Neural cell (in vitro differentiated cells): ENCODE results near the gene ABCC11. TPM values are rescaled to one million over a fixed set of nuclear protein-coding genes. Genes with fewer than 3 reads are reported as not detected.

Experiments used
- H2AFZ ChIP-seq: fragments of 200-600, 300-800 bp; sonication (generic), shearing (Covaris generic); 2 replicates; pipeline ENCODE4 v1.6.0; 2014; ENCODE audit warnings: low read depth, mild to moderate bottlenecking, antibody characterized with exemption, low read length, moderate library complexity
- H3F3A ChIP-seq: fragments of 200-600 bp; shearing (Covaris generic); 2 replicates; pipeline ENCODE4 v1.6.1; 2016; ENCODE audit warnings: mild to moderate bottlenecking, moderate library complexity, mixed read lengths, antibody characterized with exemption, low read length; ENCODE audit not compliant: insufficient read depth, poor library complexity, severe bottlenecking
- H3K27ac ChIP-seq: fragments of 200-600, 300-800 bp; sonication (generic), shearing (Covaris generic); 2 replicates; pipeline ENCODE4 v1.5.1; 2014; ENCODE audit warnings: mild to moderate bottlenecking, low read length, moderate library complexity
- H3K27me3 ChIP-seq: fragments of 300-800, 200-600 bp; sonication (generic), shearing (Covaris generic); 2 replicates; pipeline ENCODE4 v1.6.0; 2014; ENCODE audit warnings: mild to moderate bottlenecking, low read depth, low read length, moderate library complexity; ENCODE audit not compliant: insufficient read depth
- H3K36me3 ChIP-seq: fragments of 300-800, 200-600 bp; sonication (generic), shearing (Covaris generic); 2 replicates; pipeline ENCODE4 v1.5.1; 2014; ENCODE audit warnings: mild to moderate bottlenecking, antibody characterized with exemption, low read length, moderate library complexity; ENCODE audit not compliant: insufficient read depth
- H3K4me2 ChIP-seq: fragments of 300-800, 200-600 bp; sonication (generic), shearing (Covaris generic); 2 replicates; pipeline ENCODE4 v1.6.0; 2014; ENCODE audit warnings: mild to moderate bottlenecking, low read length
- H3K4me3 ChIP-seq: fragments of 300-800, 200-600 bp; sonication (generic), shearing (Covaris generic); 2 replicates; pipeline ENCODE4 v1.5.1; 2014; ENCODE audit warnings: mild to moderate bottlenecking, low read length, moderate library complexity
- H3K79me2 ChIP-seq: fragments of 200-600 bp; shearing (Covaris generic); replicated peaks from 2 replicates; pipeline ENCODE4 v1.6.0; 2014; ENCODE audit warnings: mild to moderate bottlenecking, low read length, moderate library complexity; ENCODE audit not compliant: insufficient read depth
- H3K9ac ChIP-seq: fragments of 300-800, 200-600 bp; sonication (generic), shearing (Covaris generic); 2 replicates; pipeline ENCODE4 v1.6.1; 2016; ENCODE audit warnings: mild to moderate bottlenecking, low read length, mixed read lengths
- H3K9me2 ChIP-seq: fragments of 200-600 bp; shearing (Covaris generic); 2 replicates; pipeline ENCODE4 v1.6.1; 2016; ENCODE audit warnings: mild to moderate bottlenecking, low read length, mixed read lengths; ENCODE audit not compliant: insufficient read depth
- H3K9me3 ChIP-seq: fragments of 200-600, 300-800 bp; sonication (generic), shearing (Covaris generic); 2 replicates; pipeline ENCODE4 v1.6.1; 2016; ENCODE audit warnings: mild to moderate bottlenecking, mixed run types, low read length, moderate library complexity, mixed read lengths
- H4K20me1 ChIP-seq: fragments of 200-600 bp; shearing (Covaris generic); 2 replicates; pipeline ENCODE4 v1.6.1; 2016; ENCODE audit warnings: mild to moderate bottlenecking, mixed run types; ENCODE audit not compliant: insufficient read depth
- EP300 ChIP-seq: fragments of 450-650 bp; conservative IDR thresholded peaks from 2 replicates; pipeline ENCODE4 v1.6.1; 2014; ENCODE audit warnings: antibody characterized with exemption, mild to moderate bottlenecking, moderate library complexity; ENCODE audit not compliant: poor library complexity, severe bottlenecking
- EZH2 ChIP-seq: fragments of 200-600, 300-800 bp; shearing (Covaris generic), sonication (generic); IDR thresholded peaks from 2 replicates; pipeline ENCODE4 v1.6.1; 2014; ENCODE audit warnings: antibody characterized with exemption, low read length, borderline replicate concordance, mild to moderate bottlenecking; ENCODE audit not compliant: insufficient read depth, poor library complexity, severe bottlenecking
- MXI1 ChIP-seq: fragments of 450-650 bp; conservative IDR thresholded peaks from 2 replicates; pipeline ENCODE4 v1.6.1; 2014; ENCODE audit warnings: antibody characterized with exemption, mild to moderate bottlenecking; ENCODE audit not compliant: poor library complexity, severe bottlenecking
- POLR2AphosphoS5 ChIP-seq: IDR thresholded peaks from 2 replicates; pipeline ENCODE4 v1.6.1; 2012
- RAD21 ChIP-seq: fragments of 450-650 bp; conservative IDR thresholded peaks from 2 replicates; pipeline ENCODE4 v1.6.1; 2014; ENCODE audit warnings: antibody characterized with exemption, mild to moderate bottlenecking, moderate library complexity
- REST ChIP-seq: IDR thresholded peaks from 2 replicates; pipeline ENCODE4 v1.6.1; 2012; ENCODE audit warnings: borderline replicate concordance
- SMC3 ChIP-seq: fragments of 450-650 bp; conservative IDR thresholded peaks from 2 replicates; pipeline ENCODE4 v1.6.1; 2014; ENCODE audit warnings: antibody characterized with exemption, mild to moderate bottlenecking, moderate library complexity; ENCODE audit not compliant: poor library complexity
- TAF1 ChIP-seq: IDR thresholded peaks from 2 replicates; pipeline ENCODE4 v1.6.1; 2012; ENCODE audit warnings: low read depth
- polyA plus RNA-seq: library from polyadenylated mRNA; depleted of rRNA; stranded (reverse); fragments of >200 nt; gene quantifications from 2 replicates; pipeline ENCODE4 v1.2.3, GENCODE V29; 2014
- TF ChIP-seq, protein P1 (sequence below): fragments of 450-650 bp; IDR thresholded peaks from 2 replicates; pipeline ENCODE4 v1.5.1; 2014; ENCODE audit warnings: antibody characterized with exemption, mild to moderate bottlenecking, moderate library complexity; ENCODE audit not compliant: poor library complexity, severe bottlenecking

Gene ABCC11
- polyA plus RNA-seq, 1 donor from 2014 or later, result 0.14 TPM

DNA sequence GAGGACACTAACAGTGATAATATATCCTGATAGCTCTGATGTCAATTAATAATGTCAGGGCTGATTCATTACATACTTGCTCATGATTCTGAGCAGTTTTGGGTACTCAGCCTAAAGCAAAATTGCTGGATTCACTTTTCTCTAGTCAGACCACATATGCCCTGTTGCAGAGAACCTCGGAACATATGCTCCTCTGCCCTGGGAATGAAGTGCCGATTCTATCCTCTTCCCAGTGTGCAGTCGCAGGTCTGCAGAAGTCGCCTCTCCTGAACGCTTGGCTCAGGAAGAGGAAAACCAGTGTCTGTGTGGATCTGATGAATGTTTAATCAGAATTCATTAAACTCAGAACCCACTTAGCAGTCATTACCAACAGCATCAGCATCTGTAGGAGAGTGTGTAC lies 126.1 kb downstream of the ABCC11 start:
- Histone ChIP-seq H3K4me2 (no peak overlapping the region), H4K20me1 (no peaks in the 10 kb centered on the region), H3K79me2 (no peaks in the 10 kb centered on the region), H3K9ac (no peak overlapping the region), H2AFZ (no peak overlapping the region), H3K27ac (no peak overlapping the region), H3K4me3 (no peak overlapping the region), H3K9me2 (no peaks in the 10 kb centered on the region), H3K27me3 (no peaks in the 10 kb centered on the region), H3F3A (no peaks in the 10 kb centered on the region), H3K9me3 (no peaks in the 10 kb centered on the region), H3K36me3 (no peaks in the 10 kb centered on the region)
- TF ChIP-seq TAF1, result no peak
- TF ChIP-seq POLR2AphosphoS5, result no peak
- no peak for TF ChIP-seq EZH2
- TF ChIP-seq, protein P1, sequence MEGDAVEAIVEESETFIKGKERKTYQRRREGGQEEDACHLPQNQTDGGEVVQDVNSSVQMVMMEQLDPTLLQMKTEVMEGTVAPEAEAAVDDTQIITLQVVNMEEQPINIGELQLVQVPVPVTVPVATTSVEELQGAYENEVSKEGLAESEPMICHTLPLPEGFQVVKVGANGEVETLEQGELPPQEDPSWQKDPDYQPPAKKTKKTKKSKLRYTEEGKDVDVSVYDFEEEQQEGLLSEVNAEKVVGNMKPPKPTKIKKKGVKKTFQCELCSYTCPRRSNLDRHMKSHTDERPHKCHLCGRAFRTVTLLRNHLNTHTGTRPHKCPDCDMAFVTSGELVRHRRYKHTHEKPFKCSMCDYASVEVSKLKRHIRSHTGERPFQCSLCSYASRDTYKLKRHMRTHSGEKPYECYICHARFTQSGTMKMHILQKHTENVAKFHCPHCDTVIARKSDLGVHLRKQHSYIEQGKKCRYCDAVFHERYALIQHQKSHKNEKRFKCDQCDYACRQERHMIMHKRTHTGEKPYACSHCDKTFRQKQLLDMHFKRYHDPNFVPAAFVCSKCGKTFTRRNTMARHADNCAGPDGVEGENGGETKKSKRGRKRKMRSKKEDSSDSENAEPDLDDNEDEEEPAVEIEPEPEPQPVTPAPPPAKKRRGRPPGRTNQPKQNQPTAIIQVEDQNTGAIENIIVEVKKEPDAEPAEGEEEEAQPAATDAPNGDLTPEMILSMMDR, result no peak
- no peak for TF ChIP-seq SMC3
- TF ChIP-seq REST, result no peak
- no peak for TF ChIP-seq MXI1
- no peak for TF ChIP-seq RAD21
- no peak for TF ChIP-seq EP300

DNA sequence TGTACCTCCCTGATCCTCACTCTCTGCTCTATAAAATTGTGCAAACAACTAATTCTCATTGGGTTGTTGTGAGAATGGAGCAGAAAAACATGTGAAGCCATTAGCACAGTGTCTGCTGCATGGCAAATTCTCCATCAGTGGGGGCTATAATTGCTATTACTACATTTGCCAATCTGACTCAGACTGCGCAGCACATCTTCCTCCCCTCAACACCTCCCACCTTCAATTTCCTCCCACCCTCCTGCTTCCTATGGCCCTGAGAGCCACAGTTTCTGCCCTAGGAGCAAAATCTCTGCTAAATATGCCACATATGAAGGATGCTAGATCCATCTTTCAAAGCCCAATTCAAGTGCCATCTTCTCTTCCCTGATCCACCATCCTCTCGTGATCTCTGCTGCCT lies 128.5 kb downstream of the ABCC11 start:
- no peak overlapping the region for H2AFZ ChIP-seq
- H4K20me1 ChIP-seq, result no peaks in the 10 kb centered on the region
- no peaks in the 10 kb centered on the region for H3K9me2 ChIP-seq
- H3K79me2 ChIP-seq, result no peaks in the 10 kb centered on the region
- TF ChIP-seq, protein P1, result no peak
- TF ChIP-seq SMC3 (no peak), EZH2 (no peak), RAD21 (no peak), MXI1 (no peak), REST (no peak), TAF1 (no peak), EP300 (no peak), POLR2AphosphoS5 (no peak)
- no peaks in the 10 kb centered on the region for H3K9me3 ChIP-seq
- H3K4me3 ChIP-seq, result no peak overlapping the region
- H3F3A ChIP-seq, result no peaks in the 10 kb centered on the region
- no peak overlapping the region for H3K27ac ChIP-seq
- no peak overlapping the region for H3K4me2 ChIP-seq
- H3K9ac ChIP-seq, result no peak overlapping the region
- no peaks in the 10 kb centered on the region for H3K27me3 ChIP-seq
- H3K36me3 ChIP-seq, result no peaks in the 10 kb centered on the region
